Airway epithelial cell (primary cell): ENCODE measurements around the gene ATXN7L3. TPM values are rescaled to one million over a fixed set of nuclear protein-coding genes. Genes with fewer than 3 reads are reported as not detected.

Experiments
- total RNA-seq: library from RNA; depleted of rRNA; stranded (reverse); fragments of >200 nt; gene quantifications from 2 replicates; pipeline ENCODE4 v1.2.3, GENCODE V29; 2015

Gene ATXN7L3, protein sequence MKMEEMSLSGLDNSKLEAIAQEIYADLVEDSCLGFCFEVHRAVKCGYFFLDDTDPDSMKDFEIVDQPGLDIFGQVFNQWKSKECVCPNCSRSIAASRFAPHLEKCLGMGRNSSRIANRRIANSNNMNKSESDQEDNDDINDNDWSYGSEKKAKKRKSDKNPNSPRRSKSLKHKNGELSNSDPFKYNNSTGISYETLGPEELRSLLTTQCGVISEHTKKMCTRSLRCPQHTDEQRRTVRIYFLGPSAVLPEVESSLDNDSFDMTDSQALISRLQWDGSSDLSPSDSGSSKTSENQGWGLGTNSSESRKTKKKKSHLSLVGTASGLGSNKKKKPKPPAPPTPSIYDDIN
- total RNA-seq = 34.2 and 53.6 TPM in 2 replicates

DNA sequence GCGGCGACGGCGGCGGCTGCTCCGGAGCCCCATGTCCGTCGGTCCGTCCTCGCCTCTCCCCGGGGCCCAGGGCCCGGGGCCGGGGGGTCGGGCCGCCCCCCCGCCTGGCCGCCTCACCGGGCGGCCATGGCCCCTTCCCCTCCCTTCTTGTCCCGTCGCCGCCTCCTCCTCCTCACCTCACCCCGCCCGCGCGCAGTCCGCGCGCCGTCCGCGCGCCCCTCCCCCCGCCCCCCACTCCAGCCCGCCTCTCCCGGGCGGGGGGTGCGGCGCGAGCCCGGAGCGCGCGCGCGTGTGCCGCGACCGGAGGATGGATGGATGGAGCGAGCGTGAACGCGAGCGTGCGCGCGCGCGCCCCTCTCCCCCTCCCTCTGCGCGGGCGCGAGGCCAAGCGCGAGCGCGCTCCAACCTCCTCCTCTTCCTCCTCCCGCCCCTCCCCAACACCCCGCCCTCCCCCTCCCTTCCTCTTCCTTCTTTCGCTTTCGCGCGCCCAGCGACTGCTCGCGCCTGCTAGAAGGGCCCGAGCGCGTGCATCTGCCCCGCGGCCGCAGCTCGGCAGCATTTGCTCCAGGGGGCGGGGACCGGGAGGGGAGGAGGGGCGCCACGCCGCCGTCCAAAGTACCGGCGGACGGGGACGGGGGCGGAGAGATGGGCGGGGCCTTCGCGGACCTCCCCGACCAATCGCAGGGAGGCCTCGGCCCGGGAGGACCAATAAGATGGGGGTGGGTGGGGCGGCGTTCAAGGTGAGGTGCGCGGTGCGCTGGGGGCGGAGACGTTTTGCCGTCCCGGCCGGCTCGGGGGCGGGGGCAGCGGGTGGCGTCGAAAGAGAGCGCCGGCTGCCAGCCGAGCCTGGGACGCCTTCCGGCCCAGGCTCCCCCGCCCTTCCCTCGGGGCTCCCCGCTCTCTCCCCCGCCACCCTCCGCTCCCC is at the start of gene ATXN7L3:
Gene ATXN7L3 (minus strand): TSS at position 332 of the 925 bp plus-strand sequence. CDS start 1,814 bp downstream, outside the sequence.

DNA sequence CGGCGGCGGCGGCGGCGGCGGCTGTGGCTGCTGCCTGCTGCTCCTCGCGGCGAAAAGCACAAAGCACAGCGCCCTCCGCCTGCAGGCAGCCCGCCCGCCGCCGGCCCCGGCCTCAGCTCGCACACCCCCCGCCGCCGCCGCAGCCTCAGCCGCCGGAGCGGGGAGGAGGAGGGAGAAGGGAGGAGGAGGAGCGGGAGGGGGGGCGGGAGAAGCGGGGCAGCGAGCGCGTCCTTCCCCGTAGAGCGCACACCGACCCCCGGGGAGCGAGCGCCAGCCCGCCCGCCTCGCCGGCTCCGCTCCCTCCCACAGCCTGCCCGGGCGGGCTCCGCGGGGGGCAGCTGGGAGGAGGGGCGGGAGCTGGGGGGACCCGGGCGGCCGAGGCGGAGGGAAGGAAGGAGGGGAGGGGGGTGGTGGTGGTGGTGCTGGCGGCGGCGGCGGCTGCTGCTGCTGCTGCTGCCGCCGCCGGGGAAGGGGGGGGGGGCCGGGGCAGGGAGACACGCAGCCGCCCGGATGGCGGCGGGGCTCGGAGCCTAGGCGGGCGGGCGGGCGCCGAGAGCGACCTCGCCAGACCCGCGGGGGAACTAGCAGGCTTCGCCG is 20.0 kb upstream of the ATXN7L3 start, which contains the start of gene UBTF:
Gene UBTF (minus strand): TSS at position 60 of the 597 bp plus-strand sequence. CDS start 1,446 bp downstream, outside the sequence.

DNA sequence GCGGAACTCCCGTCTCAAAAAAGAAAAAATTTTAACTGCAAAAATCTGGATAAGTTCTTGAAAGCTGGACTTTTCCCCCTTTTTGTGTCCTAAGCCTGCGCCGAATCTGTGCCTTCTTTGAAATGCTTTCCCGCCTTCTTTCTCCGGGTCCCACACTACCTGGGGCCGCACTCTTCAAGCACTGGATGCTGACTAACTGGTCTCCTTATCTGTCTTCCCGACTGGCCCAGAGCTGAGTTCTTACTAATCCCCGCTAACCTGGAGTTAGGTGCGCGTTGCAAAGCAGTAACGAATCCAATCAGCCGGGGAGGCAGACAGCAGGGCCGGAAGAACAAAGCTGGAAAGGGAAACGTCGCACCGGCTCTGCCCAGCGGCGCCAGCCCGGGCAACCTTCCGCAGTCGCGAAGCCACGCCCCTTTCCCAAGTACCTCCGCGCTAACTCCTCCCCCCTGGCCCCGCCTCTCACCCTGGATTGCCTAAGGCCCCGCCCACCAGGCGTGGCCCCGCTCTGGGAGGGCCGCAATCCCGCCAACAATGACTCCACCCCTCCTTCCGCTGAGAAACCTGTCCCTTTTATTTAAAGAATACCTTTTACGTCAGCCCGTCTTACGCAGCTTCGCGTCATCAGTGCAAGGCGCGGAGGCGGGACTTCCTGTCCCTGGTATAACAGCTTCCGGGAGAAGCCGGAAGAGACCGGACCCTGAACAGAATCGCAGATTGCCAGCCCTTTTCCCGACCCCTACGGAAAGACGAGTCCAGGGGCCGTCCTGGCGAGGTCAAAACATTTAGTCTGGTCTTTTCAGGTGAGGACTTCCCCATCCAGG is 13.2 kb downstream of the ATXN7L3 start, which contains the start of gene TMUB2:
Gene TMUB2 (plus strand): TSS at position 666 of the 824 bp plus-strand sequence. CDS start 737 bp downstream, outside the sequence.

DNA sequence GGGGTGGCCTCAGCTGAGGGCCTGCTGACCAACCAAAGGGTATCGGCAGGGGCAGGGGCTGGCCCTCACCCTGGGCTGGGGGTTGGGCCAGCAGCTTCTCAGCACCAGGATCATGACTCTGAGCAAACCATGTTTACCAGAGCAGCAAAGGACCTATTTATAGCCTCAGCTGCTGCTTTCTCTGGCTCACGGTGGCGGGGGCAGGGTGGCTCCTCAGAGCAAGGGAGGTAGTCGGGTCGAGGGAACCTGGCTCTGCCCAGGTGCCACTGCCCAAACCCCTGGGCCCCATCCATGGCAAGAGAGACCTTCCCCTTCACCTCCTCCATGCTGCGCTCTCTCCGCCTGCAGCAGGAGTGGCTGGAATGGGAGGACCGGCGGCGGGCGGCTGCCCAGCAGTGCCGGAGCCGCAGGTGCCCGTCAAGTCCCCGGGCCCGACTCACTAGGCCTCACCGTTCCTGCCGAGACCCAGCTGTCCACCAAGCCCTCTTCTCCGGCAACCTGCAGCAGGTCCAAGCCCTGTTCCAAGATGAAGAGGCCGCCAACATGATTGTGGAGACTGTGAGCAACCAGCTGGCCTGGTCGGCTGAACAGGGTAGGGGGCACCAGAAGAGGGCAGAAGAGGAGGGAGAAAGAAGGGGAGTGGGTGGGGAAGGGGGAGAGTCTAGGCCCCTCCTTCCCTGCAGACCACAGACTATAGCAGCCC is 29.0 kb downstream of the ATXN7L3 start, which contains the start of gene ASB16:
Gene ASB16 (plus strand): TSS at position 206 of the 703 bp plus-strand sequence. CDS start 86 bp downstream, at position 292.

Other genes with a start within 250 kb of the ATXN7L3 start
- gene PYY, start 245.9 kb downstream of the ATXN7L3 start, total RNA-seq = not detected in 2 replicates
- gene NAGS, start 195.3 kb downstream of the ATXN7L3 start, total RNA-seq = 6.2 and 10.6 TPM in 2 replicates
- gene TMEM101, start 184.9 kb downstream of the ATXN7L3 start, total RNA-seq = 51.8 and 70.0 TPM in 2 replicates
- gene LSM12, start 133.2 kb downstream of the ATXN7L3 start, total RNA-seq = 42.0 and 66.4 TPM in 2 replicates
- 35.4 and 50.6 TPM in 2 replicates for gene G6PC3, start 129.1 kb downstream of the ATXN7L3 start, total RNA-seq
- gene HDAC5, start 76.2 kb downstream of the ATXN7L3 start, total RNA-seq = 35.1 and 54.8 TPM in 2 replicates
- 5.0 and 9.4 TPM in 2 replicates for gene HROB, start 58.0 kb downstream of the ATXN7L3 start, total RNA-seq
- gene ASB16, start 29.2 kb downstream of the ATXN7L3 start, total RNA-seq = not detected in 2 replicates
- gene TMUB2, start 12.9 kb downstream of the ATXN7L3 start, total RNA-seq = 19.0 and 28.1 TPM in 2 replicates
- 41.1 and 42.3 TPM in 2 replicates for gene UBTF, start 19.8 kb upstream of the ATXN7L3 start, total RNA-seq
- gene SLC4A1, start 68.3 kb upstream of the ATXN7L3 start, total RNA-seq = not detected in 2 replicates
- gene RUNDC3A, start 108.7 kb upstream of the ATXN7L3 start, total RNA-seq = 0.92 and 4.3 TPM in 2 replicates
- 203 and 225 TPM in 2 replicates for gene SLC25A39, start 124.9 kb upstream of the ATXN7L3 start, total RNA-seq
- 475 and 574 TPM in 2 replicates for gene GRN, start 145.4 kb upstream of the ATXN7L3 start, total RNA-seq
- 4.2 and 5.6 TPM in 2 replicates for gene FAM171A2, start 164.0 kb upstream of the ATXN7L3 start, total RNA-seq
- 0.07 TPM in 1 of 2 replicates, not detected in the other for gene ITGA2B, start 189.8 kb upstream of the ATXN7L3 start, total RNA-seq